Mammary epithelial cell (primary cell): ENCODE data around the gene NR4A2.

Experiments used
- EZH2 ChIP-seq: IDR thresholded peaks from 2 replicates; pipeline ENCODE4 v1.6.1; 2012; ENCODE audit warnings: low read length, inconsistent platforms, borderline replicate concordance
- TF ChIP-seq, protein P1 (sequence below), 2 donors: IDR thresholded peaks in 1 of 2; conservative IDR thresholded peaks in 1 of 2; 2 replicates each; pipeline ENCODE4 v1.5.1; 2011 to 2012; ENCODE audit warnings: inconsistent platforms in 2 of 2, low read length in 2 of 2, mild to moderate bottlenecking in 2 of 2, control low read depth in 1 of 2, low read depth in 1 of 2; ENCODE audit not compliant: insufficient read depth in 1 of 2; ENCODE audit errors: extremely low read depth in 1 of 2

DNA sequence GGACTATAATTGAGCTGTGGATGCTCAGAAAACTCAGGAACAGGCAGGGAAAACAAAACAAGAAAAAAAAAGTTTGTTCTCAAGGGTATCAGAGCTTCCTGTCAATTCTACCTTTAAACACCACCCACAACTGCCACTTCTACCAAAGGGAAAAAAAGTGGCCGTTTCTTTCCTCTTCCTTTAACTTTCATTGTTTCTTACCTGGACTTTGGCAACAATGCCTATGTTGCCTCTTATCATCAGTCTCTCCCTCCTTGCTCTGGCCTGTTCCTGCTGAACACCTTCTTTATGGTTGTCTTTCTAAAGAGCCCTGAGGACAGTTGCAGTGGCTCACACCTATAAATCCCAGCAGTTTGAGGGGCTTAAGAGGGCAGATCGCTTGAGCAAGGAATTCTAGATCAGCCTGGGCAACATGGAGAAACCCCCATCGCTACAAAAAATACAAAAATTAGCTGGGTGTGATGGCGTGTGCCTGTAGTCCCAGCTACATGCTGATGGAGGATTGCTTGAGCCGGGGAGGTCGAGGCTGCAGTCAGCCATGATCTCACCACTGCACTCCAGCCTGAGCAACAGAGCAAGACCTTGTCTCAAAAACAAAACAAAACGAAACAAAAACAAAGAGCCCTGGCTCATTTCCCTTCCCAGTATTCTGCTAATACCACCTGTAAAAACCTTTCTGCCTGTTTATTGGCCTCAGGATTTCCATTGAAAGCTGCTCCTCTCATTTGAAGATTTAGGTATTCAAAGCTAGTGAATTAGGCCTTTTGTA lies 18.0 kb upstream of the NR4A2 start:
- TF ChIP-seq, protein P1, sequence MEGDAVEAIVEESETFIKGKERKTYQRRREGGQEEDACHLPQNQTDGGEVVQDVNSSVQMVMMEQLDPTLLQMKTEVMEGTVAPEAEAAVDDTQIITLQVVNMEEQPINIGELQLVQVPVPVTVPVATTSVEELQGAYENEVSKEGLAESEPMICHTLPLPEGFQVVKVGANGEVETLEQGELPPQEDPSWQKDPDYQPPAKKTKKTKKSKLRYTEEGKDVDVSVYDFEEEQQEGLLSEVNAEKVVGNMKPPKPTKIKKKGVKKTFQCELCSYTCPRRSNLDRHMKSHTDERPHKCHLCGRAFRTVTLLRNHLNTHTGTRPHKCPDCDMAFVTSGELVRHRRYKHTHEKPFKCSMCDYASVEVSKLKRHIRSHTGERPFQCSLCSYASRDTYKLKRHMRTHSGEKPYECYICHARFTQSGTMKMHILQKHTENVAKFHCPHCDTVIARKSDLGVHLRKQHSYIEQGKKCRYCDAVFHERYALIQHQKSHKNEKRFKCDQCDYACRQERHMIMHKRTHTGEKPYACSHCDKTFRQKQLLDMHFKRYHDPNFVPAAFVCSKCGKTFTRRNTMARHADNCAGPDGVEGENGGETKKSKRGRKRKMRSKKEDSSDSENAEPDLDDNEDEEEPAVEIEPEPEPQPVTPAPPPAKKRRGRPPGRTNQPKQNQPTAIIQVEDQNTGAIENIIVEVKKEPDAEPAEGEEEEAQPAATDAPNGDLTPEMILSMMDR (conservative IDR thresholded peaks at IDR 0.05 in 1 of 2, IDR thresholded peaks at IDR 0.05 in 1 of 2; ENCODE audit: extremely low read depth in 1 of 2, insufficient read depth in 1 of 2, low read depth in 1 of 2, low read length in 2 of 2) = no peak
- no peak for TF ChIP-seq EZH2
